ENCODE measurements around the gene EPHA8. TPM values are rescaled to one million over a fixed set of nuclear protein-coding genes. Genes with fewer than 3 reads are reported as not detected.

The EPHA8 gene
- total and polyA plus RNA-seq, 2 of the 13 experiments (the other 11 are each of a cell fraction or from before 2014, with no cell fraction given) = not detected

GRCh38 chr1:22608361-22608760 is 45.1 kb downstream of the EPHA8 start:
- Histone ChIP-seq H3K27me3 (ENCODE audit: control insufficient read depth in 1 of 2, insufficient read depth in 2 of 2, low read length in 2 of 2) (peaks cover 0 to 20% of the 10 kb centered on the region in 2 experiments; a peak in 2 of 5 replicates), H2AFZ (ENCODE audit: low read length) (no peak overlapping the region), H3K79me2 (ENCODE audit: insufficient read depth, low read length) (no peaks in the 10 kb centered on the region), H3K36me3 (replicated peaks in 1 of 2; ENCODE audit: control insufficient read depth in 1 of 2, insufficient read depth in 2 of 2, low read length in 2 of 2) (no peaks in the 10 kb centered on the region), H3K9ac (ENCODE audit: insufficient read depth, low read depth, low read length) (no peak overlapping the region), H3K27ac (ENCODE audit: extremely low read length, insufficient read depth, low read length) (no peak overlapping the region), H3K9me3 (ENCODE audit: low read length) (no peaks in the 10 kb centered on the region), H4K20me1 (ENCODE audit: insufficient read depth, low read length) (peaks cover 5% of the 10 kb centered on the region; the same call in 1 of the 2 replicates), H3K4me2 (ENCODE audit: low read depth, low read length) (no peak overlapping the region), H3K4me3 (replicated peaks in 1 of 3; ENCODE audit: insufficient read depth in 1 of 3, low read depth in 2 of 3, low read length in 3 of 3) (no peak overlapping the region), H3K4me1 (ENCODE audit: insufficient read depth, low read length) (no peaks in the 10 kb centered on the region)
- FAIRE-seq = no peak
- in situ Hi-C loops (cut with HindIII; ENCODE audit: extremely low pct_ligation_motif_present, low pct_unique_long_range_greater_than_20kb) (no loop called here), intact Hi-C loops (cut with micrococcal nuclease; ENCODE audit: unreplicated experiment) (no loop called here)
- WGBS (ENCODE audit: low lambda C conversion rate) = 4% methylated on average over 3 of the region's 3 CpGs
- no peak for TF ChIP-seq ZFAT (CRISPR knock-in tag; conservative IDR thresholded peaks at IDR 0.05)
- no peak for ATAC-seq
- no peak for DNase-seq (ENCODE audit: low spot score)
- POLR2A ChIA-PET = no interaction called here
- BruUV-seq (replicated peaks) = no TSS peak
- CTCF ChIA-PET (ENCODE audit: low intra/inter-chr PET ratio, low total read pairs) = no interaction called here

GRCh38 chr1:22609291-22609690 is 46.0 kb downstream of the EPHA8 start:
- H3K36me3 ChIP-seq (replicated peaks in 1 of 2; ENCODE audit: control insufficient read depth in 1 of 2, insufficient read depth in 2 of 2, low read length in 2 of 2) = no peaks in the 10 kb centered on the region
- FAIRE-seq = no peak
- in situ Hi-C loops (cut with HindIII; ENCODE audit: extremely low pct_ligation_motif_present, low pct_unique_long_range_greater_than_20kb) (no loop called here), intact Hi-C loops (cut with micrococcal nuclease; ENCODE audit: unreplicated experiment) (no loop called here)
- peaks cover 5% of the 10 kb centered on the region; the same call in 1 of the 2 replicates for H4K20me1 ChIP-seq (ENCODE audit: insufficient read depth, low read length)
- WGBS (ENCODE audit: low lambda C conversion rate) = 5% methylated on average over 2 of the region's 6 CpGs
- H3K4me3 ChIP-seq (replicated peaks in 1 of 3; ENCODE audit: insufficient read depth in 1 of 3, low read depth in 2 of 3, low read length in 3 of 3) = no peak overlapping the region
- no peaks in the 10 kb centered on the region for H3K79me2 ChIP-seq (ENCODE audit: insufficient read depth, low read length)
- no peak overlapping the region for H3K4me2 ChIP-seq (ENCODE audit: low read depth, low read length)
- DNase-seq (ENCODE audit: low spot score) = no peak
- TF ChIP-seq PLSCR1 (CRISPR knock-in tag; IDR thresholded peaks at IDR 0.05; ENCODE audit: borderline replicate concordance) (no peak), CREBL2 (CRISPR knock-in tag; IDR thresholded peaks at IDR 0.05; ENCODE audit: borderline replicate concordance) (no peak), RXRB (CRISPR knock-in tag; IDR thresholded peaks at IDR 0.05; ENCODE audit: borderline replicate concordance) (no peak)
- POLR2A ChIA-PET = no interaction called here
- no peak overlapping the region for H3K27ac ChIP-seq (ENCODE audit: extremely low read length, insufficient read depth, low read length)
- no peaks in the 10 kb centered on the region for H3K9me3 ChIP-seq (ENCODE audit: low read length)
- H3K4me1 ChIP-seq (ENCODE audit: insufficient read depth, low read length) = no peaks in the 10 kb centered on the region
- H3K9ac ChIP-seq (ENCODE audit: insufficient read depth, low read depth, low read length) = no peak overlapping the region
- no TSS peak for BruUV-seq (replicated peaks)
- no peak for ATAC-seq
- H2AFZ ChIP-seq (ENCODE audit: low read length) = no peak overlapping the region
- H3K27me3 ChIP-seq (ENCODE audit: control insufficient read depth in 1 of 2, insufficient read depth in 2 of 2, low read length in 2 of 2) = peaks cover 0 to 10% of the 10 kb centered on the region in 2 experiments; a peak in 3 of 5 replicates
- CTCF ChIA-PET (ENCODE audit: low intra/inter-chr PET ratio, low total read pairs) = no interaction called here
